ENCODE measurements around the gene CFAP91. TPM values are rescaled to one million over a fixed set of nuclear protein-coding genes. Genes with fewer than 3 reads are reported as not detected.

Gene CFAP91
- total and polyA plus RNA-seq, 2 experiments from 2014 or later: 2.4 to 3.7 TPM

GRCh38 chr3:119726909-119727308 is 24.1 kb downstream of the CFAP91 start:
- no peak overlapping the region for H3K4me3 Mint-ChIP-seq
- H2AFZ ChIP-seq: no peak overlapping the region
- H3K36me3 Mint-ChIP-seq (ENCODE audit: low read depth): no peaks in the 10 kb centered on the region
- no peaks in the 10 kb centered on the region for H3K9me3 Mint-ChIP-seq
- no peaks in the 10 kb centered on the region for H3K36me3 ChIP-seq (ENCODE audit: insufficient read depth)
- H3F3A ChIP-seq (replicated peaks; ENCODE audit: low read depth): no peaks in the 10 kb centered on the region
- no peak overlapping the region for H3K27ac ChIP-seq (ENCODE audit: low read depth)
- H3K4me1 Mint-ChIP-seq: no peaks in the 10 kb centered on the region
- H3K9me2 ChIP-seq (ENCODE audit: insufficient read depth): no peaks in the 10 kb centered on the region
- H3K27ac Mint-ChIP-seq: no peak overlapping the region
- ATAC-seq (no peak), DNase-seq (ENCODE audit: low spot score) (no peak)
- H3K4me2 ChIP-seq: no peak overlapping the region
- no peak for TF ChIP-seq ZNF114 (CRISPR knock-in tag; IDR thresholded peaks at IDR 0.05)
- no peak for TF ChIP-seq ZNF331 (CRISPR knock-in tag; IDR thresholded peaks at IDR 0.05; ENCODE audit: low read depth)
- no peak for TF ChIP-seq CTCF (conservative IDR thresholded peaks at IDR 0.05; ENCODE audit: low read depth in 2 of 2)
- TF ChIP-seq REST (IDR thresholded peaks at IDR 0.05; ENCODE audit: unreplicated experiment): no peak
- TF ChIP-seq ZNF462 (CRISPR knock-in tag; IDR thresholded peaks at IDR 0.05): no peak
- TF ChIP-seq STAT1 (IDR thresholded peaks at IDR 0.05; ENCODE audit: unreplicated experiment): no peak
- no peak for TF ChIP-seq POLR2AphosphoS5 (IDR thresholded peaks at IDR 0.05; ENCODE audit: low read depth)
- no peak for TF ChIP-seq EZH2phosphoT487 (IDR thresholded peaks at IDR 0.05; ENCODE audit: unreplicated experiment)
- TF ChIP-seq JUNB (IDR thresholded peaks at IDR 0.05; ENCODE audit: unreplicated experiment): no peak
- no peak for TF ChIP-seq NANOG (IDR thresholded peaks at IDR 0.05; ENCODE audit: borderline replicate concordance)
- TF ChIP-seq EZH2 (IDR thresholded peaks at IDR 0.05; ENCODE audit: low read depth, unreplicated experiment): no peak
- TF ChIP-seq CREB1 (CRISPR knock-in tag; IDR thresholded peaks at IDR 0.05; ENCODE audit: low read depth): no peak
- H3K4me3 ChIP-seq: no peak overlapping the region
- H3K27me3 Mint-ChIP-seq (ENCODE audit: insufficient read depth, low read depth, poor library complexity): peaks cover 2% of the 10 kb centered on the region
- no peaks in the 10 kb centered on the region for H3K4me1 ChIP-seq (ENCODE audit: insufficient read depth)
- H3K79me2 ChIP-seq (replicated peaks; ENCODE audit: insufficient read depth): no peaks in the 10 kb centered on the region
- H4K20me1 ChIP-seq (replicated peaks; ENCODE audit: insufficient read depth): no peaks in the 10 kb centered on the region
- H3K27me3 ChIP-seq (ENCODE audit: insufficient read depth): no peaks in the 10 kb centered on the region

Data from GM23338 (cell line).